ENCODE results near the gene AKNAD1. TPM values are rescaled to one million over a fixed set of nuclear protein-coding genes. Genes with fewer than 3 reads are reported as not detected.

AKNAD1 gene
- total and polyA plus RNA-seq, 10 of the 15 experiments (the other 5 are each of a cell fraction or from before 2014, with no cell fraction given): 0.05 to 0.13 (median 0.10) TPM; not detected in 7

- TF ChIP-seq, protein P1, sequence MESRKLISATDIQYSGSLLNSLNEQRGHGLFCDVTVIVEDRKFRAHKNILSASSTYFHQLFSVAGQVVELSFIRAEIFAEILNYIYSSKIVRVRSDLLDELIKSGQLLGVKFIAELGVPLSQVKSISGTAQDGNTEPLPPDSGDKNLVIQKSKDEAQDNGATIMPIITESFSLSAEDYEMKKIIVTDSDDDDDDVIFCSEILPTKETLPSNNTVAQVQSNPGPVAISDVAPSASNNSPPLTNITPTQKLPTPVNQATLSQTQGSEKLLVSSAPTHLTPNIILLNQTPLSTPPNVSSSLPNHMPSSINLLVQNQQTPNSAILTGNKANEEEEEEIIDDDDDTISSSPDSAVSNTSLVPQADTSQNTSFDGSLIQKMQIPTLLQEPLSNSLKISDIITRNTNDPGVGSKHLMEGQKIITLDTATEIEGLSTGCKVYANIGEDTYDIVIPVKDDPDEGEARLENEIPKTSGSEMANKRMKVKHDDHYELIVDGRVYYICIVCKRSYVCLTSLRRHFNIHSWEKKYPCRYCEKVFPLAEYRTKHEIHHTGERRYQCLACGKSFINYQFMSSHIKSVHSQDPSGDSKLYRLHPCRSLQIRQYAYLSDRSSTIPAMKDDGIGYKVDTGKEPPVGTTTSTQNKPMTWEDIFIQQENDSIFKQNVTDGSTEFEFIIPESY (IDR thresholded peaks at IDR 0.05): no peak
- TF ChIP-seq NR2C1 (IDR thresholded peaks at IDR 0.05): no peak
- TF ChIP-seq CREB1 (IDR thresholded peaks at IDR 0.05; ENCODE audit: low read depth): no peak
- TF ChIP-seq YY1 (IDR thresholded peaks at IDR 0.05; ENCODE audit: low read depth, low read length): no peak
- TF ChIP-seq CHD4 (IDR thresholded peaks at IDR 0.05): no peak
These were observed 43.6 kb downstream of the AKNAD1 start (continued) for GRCh38 chr1:108813326-108813725.

- WGBS (ENCODE audit: insufficient coverage, insufficient replicate concordance, low lambda C conversion rate, missing lambda C conversion rate): 100% methylated on average over 3 of the region's 3 CpGs
- H3K9me3 ChIP-seq (replicated peaks; ENCODE audit: control insufficient read depth, insufficient read depth, low read length): no peaks in the 10 kb centered on the region
- no peak overlapping the region for H2AFZ ChIP-seq (ENCODE audit: control insufficient read depth, low read depth, low read length)
- intact Hi-C loops (cut with micrococcal nuclease; ENCODE audit: unreplicated experiment): no loop called here
- ChIA-PET SMC1A (ENCODE audit: uncharacterized antibody, unreplicated experiment) (no interaction called here), POLR2A (no interaction called here), CTCF (no interaction called here), RAD21 (ENCODE audit: unreplicated experiment) (interaction anchor here (0.7 kb wide), 1 partner anchor 124 kb away, joined by 3 read pairs; no protein-coding TSS in a partner anchor)
- DNase-seq (ENCODE audit: low read depth, low spot score) (no peak), FAIRE-seq (no peak), ATAC-seq (no peak)
- no peaks in the 10 kb centered on the region for H3K79me2 ChIP-seq (ENCODE audit: control insufficient read depth, insufficient read depth, low read length)
- H3K9ac ChIP-seq (ENCODE audit: control insufficient read depth, insufficient read depth, low read length): no peak overlapping the region
- no peaks in the 10 kb centered on the region for H3K27me3 ChIP-seq (replicated peaks in 1 of 2; ENCODE audit: control insufficient read depth in 2 of 2, insufficient read depth in 2 of 2, low read length in 1 of 2)
- no peaks in the 10 kb centered on the region; a peak in 1 of 4 replicates for H3K36me3 ChIP-seq (ENCODE audit: control insufficient read depth in 2 of 2, insufficient read depth in 2 of 2, low read length in 1 of 2)
- no peak overlapping the region for H3K4me3 ChIP-seq
- H3K4me2 ChIP-seq (ENCODE audit: control insufficient read depth, insufficient read depth): no peak overlapping the region
- no peak for TF ChIP-seq TCF7 (IDR thresholded peaks at IDR 0.05; ENCODE audit: borderline replicate concordance)
- no peak for TF ChIP-seq NFXL1 (IDR thresholded peaks at IDR 0.05; ENCODE audit: borderline replicate concordance)
- TF ChIP-seq HCFC1 (IDR thresholded peaks at IDR 0.05; ENCODE audit: low read length): no peak
- TF ChIP-seq, protein P1 (IDR thresholded peaks at IDR 0.05): no peak
- no peak for TF ChIP-seq ZNF274 (IDR thresholded peaks at IDR 0.05; ENCODE audit: insufficient read depth, insufficient read length)
- no peak for TF ChIP-seq SKIL (IDR thresholded peaks at IDR 0.05; ENCODE audit: low read depth, poor library complexity, severe bottlenecking)
- no peak for TF ChIP-seq IKZF1 (conservative IDR thresholded peaks at IDR 0.05)
- TF ChIP-seq POLR2A (IDR thresholded peaks at IDR 0.05; ENCODE audit: low read depth, low read length): no peak
- TF ChIP-seq, protein P2, sequence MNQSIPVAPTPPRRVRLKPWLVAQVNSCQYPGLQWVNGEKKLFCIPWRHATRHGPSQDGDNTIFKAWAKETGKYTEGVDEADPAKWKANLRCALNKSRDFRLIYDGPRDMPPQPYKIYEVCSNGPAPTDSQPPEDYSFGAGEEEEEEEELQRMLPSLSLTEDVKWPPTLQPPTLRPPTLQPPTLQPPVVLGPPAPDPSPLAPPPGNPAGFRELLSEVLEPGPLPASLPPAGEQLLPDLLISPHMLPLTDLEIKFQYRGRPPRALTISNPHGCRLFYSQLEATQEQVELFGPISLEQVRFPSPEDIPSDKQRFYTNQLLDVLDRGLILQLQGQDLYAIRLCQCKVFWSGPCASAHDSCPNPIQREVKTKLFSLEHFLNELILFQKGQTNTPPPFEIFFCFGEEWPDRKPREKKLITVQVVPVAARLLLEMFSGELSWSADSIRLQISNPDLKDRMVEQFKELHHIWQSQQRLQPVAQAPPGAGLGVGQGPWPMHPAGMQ (IDR thresholded peaks at IDR 0.05; ENCODE audit: borderline replicate concordance): no peak
- no TSS peak for BruUV-seq (replicated peaks)
- no peak overlapping the region for H3K27ac ChIP-seq (ENCODE audit: control insufficient read depth, insufficient read depth)
- H3K4me1 ChIP-seq (ENCODE audit: control insufficient read depth, insufficient read depth, low read length): no peaks in the 10 kb centered on the region
- in situ Hi-C loops (cut with MboI): no loop called here
- no peaks in the 10 kb centered on the region for H4K20me1 ChIP-seq (ENCODE audit: control insufficient read depth, insufficient read depth)
These were observed 45.3 kb downstream of the AKNAD1 start for GRCh38 chr1:108811611-108812010.

All from GM12878 (cell line).